Esophagus muscularis mucosa (tissue), 4 donors: Measurements from ENCODE around the gene CCBE1. TPM values are rescaled to one million over a fixed set of nuclear protein-coding genes. Genes with fewer than 3 reads are reported as not detected.

Source experiments
- DNase-seq: peaks from one replicate; pipeline ENCODE4 v3.0.0-alpha.2; 2017; ENCODE audit errors: extremely low spot score
- H3K27ac ChIP-seq, 4 donors: fragments of 200-600 bp; sonication (generic); replicated peaks in 1 of 4; 1 replicate in 3 of 4; 2 replicates in 1 of 4; pipeline ENCODE4 v1.5.1; 2016 to 2019; ENCODE audit warnings: mild to moderate bottlenecking in 1 of 4
- H3K27me3 ChIP-seq, 4 donors: fragments of 200-600 bp; sonication (generic); one replicate each; pipeline versions ENCODE4 v1.5.1 to v1.6.0; 2016 to 2019
- H3K36me3 ChIP-seq, 4 donors: fragments of 200-600 bp; sonication (generic); one replicate each; pipeline ENCODE4 v1.5.1; 2016 to 2019
- H3K4me1 ChIP-seq, 4 donors: fragments of 200-600 bp; sonication (generic); one replicate each; pipeline ENCODE4 v1.5.1; 2016 to 2019
- H3K4me3 ChIP-seq, 4 donors: fragments of 200-600 bp; sonication (generic); 1 replicate in 2 of 4; 2 replicates in 2 of 4; pipeline ENCODE4 v1.5.1; 2016 to 2019; ENCODE audit warnings: mild to moderate bottlenecking in 4 of 4, moderate library complexity in 1 of 4
- H3K9me3 ChIP-seq, 4 donors: fragments of 200-600 bp; sonication (generic); 1 replicate in 3 of 4; 2 replicates in 1 of 4; pipeline ENCODE4 v1.5.1; 2016 to 2019
- CTCF ChIP-seq, 3 experiments: fragments of 200-600 bp in 2 of 3; fragments of 450-650 bp in 1 of 3; sonication (generic) in 2 of 3; IDR thresholded peaks; one replicate each; pipeline ENCODE4 v1.5.1; 2017 to 2019; ENCODE audit warnings: antibody characterized with exemption in 3 of 3, mild to moderate bottlenecking in 2 of 3, moderate library complexity in 1 of 3
- EP300 ChIP-seq: sonication (generic); formaldehyde crosslinking; IDR thresholded peaks from one replicate; pipeline ENCODE4 v1.6.1; 2017; ENCODE audit warnings: antibody characterized with exemption
- POLR2A ChIP-seq: fragments of 450-650 bp; IDR thresholded peaks from one replicate; pipeline ENCODE4 v1.6.1; 2017; ENCODE audit warnings: antibody characterized with exemption, moderate library complexity, mild to moderate bottlenecking, low read depth
- POLR2AphosphoS5 ChIP-seq, 2 donors: sonication (generic); formaldehyde crosslinking; IDR thresholded peaks; one replicate each; pipeline ENCODE4 v1.6.1; 2017; ENCODE audit warnings: antibody characterized with exemption in 2 of 2
- whole genome bisulfite sequencing: methylation state at CpG from one replicate; pipeline ENCODE4 v1.1.5; 2018; 5-methylcytosine and 5-hydroxymethylcytosine counted together
- intact Hi-C: fragments of 100-400 bp; cut with DNase I; formaldehyde crosslinking; loops from one replicate; pipeline ENCODE4 v1.15.1; 2023
- total RNA-seq, 4 donors: library from RNA; depleted of rRNA; stranded (reverse); fragments of >200 nt; gene quantifications; one replicate each; pipeline versions ENCODE4 v1.1.0 to v1.2.1, GENCODE V29; 2016

CCBE1 gene
- total RNA-seq, 4 donors from 2014 or later: 1.6 to 11.1 (median 2.7) TPM

GRCh38 chr18:59451963-59452362 lies 245.3 kb downstream of the CCBE1 start:
- H3K27me3 ChIP-seq: no peaks in the 10 kb centered on the region
- WGBS: 79% methylated on average over 6 of the region's 6 CpGs
- no peaks in the 10 kb centered on the region for H3K4me1 ChIP-seq
- intact Hi-C loops: loop anchor here (10.0 kb wide), 1 partner anchor 183 kb away; no protein-coding TSS in a partner anchor
- H3K4me3 ChIP-seq: no peak overlapping the region
- no peaks in the 10 kb centered on the region for H3K9me3 ChIP-seq
- no peak for DNase-seq
- H3K27ac ChIP-seq: no peak overlapping the region
- H3K36me3 ChIP-seq: no peaks in the 10 kb centered on the region
- TF ChIP-seq POLR2AphosphoS5 (IDR thresholded peaks at IDR 0.05): no peak
- no peak for TF ChIP-seq EP300
- no peak for TF ChIP-seq CTCF (IDR thresholded peaks at IDR 0.05)
- TF ChIP-seq POLR2A: no peak

GRCh38 chr18:59451073-59451472 lies 246.2 kb downstream of the CCBE1 start:
- H3K4me1 ChIP-seq: no peaks in the 10 kb centered on the region
- 65% methylated on average over 5 of the region's 6 CpGs for WGBS
- DNase-seq: no peak
- H3K4me3 ChIP-seq: no peak overlapping the region
- no peaks in the 10 kb centered on the region for H3K9me3 ChIP-seq
- H3K27ac ChIP-seq: no peak overlapping the region
- no peaks in the 10 kb centered on the region for H3K27me3 ChIP-seq
- no peak for TF ChIP-seq CTCF (IDR thresholded peaks at IDR 0.05)
- no peak for TF ChIP-seq POLR2AphosphoS5 (IDR thresholded peaks at IDR 0.05)
- TF ChIP-seq EP300: no peak
- TF ChIP-seq POLR2A: no peak
- no peaks in the 10 kb centered on the region for H3K36me3 ChIP-seq
- intact Hi-C loops: loop anchor here (10.0 kb wide), 1 partner anchor 184 kb away; no protein-coding TSS in a partner anchor

- no peaks in the 10 kb centered on the region for H3K36me3 ChIP-seq
- H3K4me1 ChIP-seq: no peaks in the 10 kb centered on the region
- H3K9me3 ChIP-seq: no peaks in the 10 kb centered on the region
- WGBS: 90% methylated on average over 4 of the region's 4 CpGs
- intact Hi-C loops: no loop called here
- TF ChIP-seq POLR2AphosphoS5 (IDR thresholded peaks at IDR 0.05) (no peak), CTCF (IDR thresholded peaks at IDR 0.05) (no peak), EP300 (no peak), POLR2A (no peak)
- H3K27ac ChIP-seq: no peak overlapping the region
- H3K4me3 ChIP-seq: no peak overlapping the region
- no peaks in the 10 kb centered on the region for H3K27me3 ChIP-seq
- no peak for DNase-seq
Observed at GRCh38 chr18:59448546-59448945, 248.7 kb downstream of the CCBE1 start.

GRCh38 chr18:59446012-59446411 lies 251.2 kb downstream of the CCBE1 start:
- DNase-seq: no peak
- H3K27me3 ChIP-seq: no peaks in the 10 kb centered on the region

More at GRCh38 chr18:59446012-59446411, 251.2 kb downstream of the CCBE1 start:
- TF ChIP-seq CTCF (IDR thresholded peaks at IDR 0.05) (no peak), POLR2AphosphoS5 (IDR thresholded peaks at IDR 0.05) (no peak), EP300 (no peak), POLR2A (no peak)
- H3K9me3 ChIP-seq: no peaks in the 10 kb centered on the region
- no peak overlapping the region for H3K27ac ChIP-seq
- intact Hi-C loops: no loop called here
- H3K36me3 ChIP-seq: no peaks in the 10 kb centered on the region
- 0% methylated on average over 1 of the region's 1 CpG for WGBS
- H3K4me1 ChIP-seq: no peaks in the 10 kb centered on the region
- H3K4me3 ChIP-seq: no peak overlapping the region
